C4-2B (cell line): ENCODE data around the gene C2CD2.

ENCODE experiments used
- CTCF ChIP-seq: fragments of 450-650 bp; conservative IDR thresholded peaks from 2 replicates; pipeline ENCODE4 v1.5.1; 2017; ENCODE audit warnings: mild to moderate bottlenecking
- ZFX ChIP-seq: fragments of 450-650 bp; IDR thresholded peaks from 2 replicates; pipeline ENCODE4 v1.6.1; 2017

- no peak for TF ChIP-seq CTCF
- no peak for TF ChIP-seq ZFX
These were observed 86.5 kb downstream of the C2CD2 start for GRCh38 chr21:41867313-41867712.
